BLaER1 treated with 17β-estradiol and CSF1 and Interleukin-3, amounts not matched to agents 10 nM and 100 nM (cell line): ENCODE measurements around the gene ACOX2.

Source experiments
- H3K27ac ChIP-seq, 11 experiments: shearing (Covaris generic); formaldehyde crosslinking; 2 replicates each; pipeline ENCODE4 v1.8.1; 2022
- H3K27me3 ChIP-seq, 11 experiments: shearing (Covaris generic); formaldehyde crosslinking; 2 replicates each; pipeline ENCODE4 v1.8.1; 2022
- H3K36me3 ChIP-seq, 11 experiments: shearing (Covaris generic); formaldehyde crosslinking; 2 replicates each; pipeline ENCODE4 v1.8.1; 2022
- H3K4me1 ChIP-seq, 10 experiments: shearing (Covaris generic); formaldehyde crosslinking; 2 replicates each; pipeline ENCODE4 v1.8.1; 2022
- H3K4me2 ChIP-seq, 11 experiments: shearing (Covaris generic); formaldehyde crosslinking; 2 replicates each; pipeline ENCODE4 v1.8.1; 2022
- H3K4me3 ChIP-seq, 10 experiments: shearing (Covaris generic); formaldehyde crosslinking; 2 replicates each; pipeline ENCODE4 v1.8.1; 2022
- H3K9ac ChIP-seq, 11 experiments: shearing (Covaris generic); formaldehyde crosslinking; 2 replicates each; pipeline ENCODE4 v1.8.1; 2022
- H3K9me3 ChIP-seq, 11 experiments: shearing (Covaris generic); formaldehyde crosslinking; replicated peaks in 1 of 11; 2 replicates each; pipeline ENCODE4 v1.8.1; 2022
- H4K20me1 ChIP-seq, 11 experiments: shearing (Covaris generic); formaldehyde crosslinking; 2 replicates each; pipeline ENCODE4 v1.8.1; 2022
- Cebpa-rat ChIP-seq, 11 experiments: shearing (Covaris generic); IDR thresholded peaks; 2 replicates each; pipeline ENCODE4 v1.8.1; 2022

Gene ACOX2

DNA sequence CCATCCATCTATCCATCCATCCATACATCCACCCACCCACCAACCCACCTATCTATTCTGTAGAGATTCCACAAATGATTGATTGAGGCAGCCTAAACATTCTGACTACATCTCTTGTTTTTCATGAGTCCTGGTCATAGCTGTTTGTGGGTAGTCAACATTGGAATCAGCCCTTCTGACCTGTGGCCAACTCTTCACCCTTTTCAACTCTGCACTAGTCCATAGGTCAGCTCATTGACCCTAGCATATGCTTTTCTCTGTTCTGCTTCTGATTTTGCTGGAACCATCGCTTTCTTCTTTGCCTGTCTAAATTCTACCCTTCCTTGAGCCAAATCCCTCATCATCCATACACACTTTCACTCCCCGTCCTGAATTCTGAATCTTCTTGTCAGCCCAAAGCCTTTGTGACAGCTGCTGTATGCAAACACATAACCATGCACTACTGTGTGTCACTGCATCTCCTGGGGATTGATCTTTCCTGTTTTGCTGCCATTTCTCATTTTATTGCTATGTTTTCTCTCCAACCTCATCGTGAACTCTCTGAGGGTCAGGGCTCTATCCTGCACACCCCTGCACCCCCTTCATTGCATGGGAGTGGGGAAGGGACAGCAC, 61.9 kb downstream of the ACOX2 start:
- Histone ChIP-seq H3K4me2 (peak overlapping the region; percentile 62 to 85 (median 82)), H3K27me3 (no peaks in the 10 kb centered on the region)
- TF ChIP-seq Cebpa-rat (IDR thresholded peaks at IDR 0.05): no peak

DNA sequence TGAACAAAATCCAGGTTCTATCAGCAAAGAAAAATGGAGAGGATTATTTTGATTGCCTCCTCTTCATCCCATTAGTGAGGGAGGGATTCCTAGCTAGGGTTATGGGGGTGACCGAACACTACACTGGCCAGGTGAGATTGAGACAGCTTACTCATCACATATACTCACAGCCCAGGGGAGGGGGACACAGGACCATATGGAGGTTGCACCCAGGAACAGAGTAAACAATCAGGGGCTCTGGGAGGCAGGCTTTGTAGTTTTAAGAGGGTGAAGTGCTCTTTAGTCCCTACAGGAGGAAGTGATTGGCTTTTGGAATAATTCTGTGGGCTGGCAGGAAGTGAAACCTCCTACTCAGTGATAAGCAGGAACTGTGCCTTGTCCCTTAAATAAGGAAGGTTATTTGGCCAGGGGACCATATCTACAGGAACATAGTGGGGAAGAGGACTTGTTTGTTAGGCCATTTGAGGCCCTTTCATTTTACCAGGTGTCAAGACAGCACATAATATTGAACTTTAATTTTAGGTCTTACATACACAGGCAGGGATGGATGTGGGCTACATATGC, 62.6 kb downstream of the ACOX2 start:
- Histone ChIP-seq H3K9ac (peak overlapping the region in 4 of 11 experiments; percentile 2 to 33 (median 24); a peak in 4 of 22 replicates), H3K27ac (peak overlapping the region in 9 of 11 experiments; percentile 3 to 93 (median 72); a peak in 16 of 22 replicates), H3K4me1 (peaks cover 22 to 97% (median 66%) of the 10 kb centered on the region in 10 experiments), H3K4me3 (0 out of 20 replicates have a peak overlapping the region, but pooled peaks of 2 of the 10 experiments have one; percentile 5 to 17), H3K9me3 (peaks cover 0 to 6% (median 4%) of the 10 kb centered on the region in 11 experiments; a peak in 10 of 22 replicates), H3K4me2 (peak overlapping the region; percentile 62 to 85 (median 82)), H4K20me1 (no peaks in the 10 kb centered on the region), H3K36me3 (no peaks in the 10 kb centered on the region), H3K27me3 (no peaks in the 10 kb centered on the region)
- no peak for TF ChIP-seq Cebpa-rat (IDR thresholded peaks at IDR 0.05)

More for the DNA sequence above, 61.9 kb downstream of the ACOX2 start:
- no peaks in the 10 kb centered on the region for H4K20me1 ChIP-seq
- no peaks in the 10 kb centered on the region for H3K36me3 ChIP-seq
- H3K4me1 ChIP-seq: peaks cover 22 to 100% (median 62%) of the 10 kb centered on the region in 10 experiments
- H3K4me3 ChIP-seq: no peak overlapping the region
- H3K9ac ChIP-seq: peak overlapping the region in 5 of 11 experiments; percentile 2 to 33 (median 4); a peak in 5 of 22 replicates
- peaks cover 0 to 13% (median 10%) of the 10 kb centered on the region in 11 experiments; a peak in 16 of 22 replicates for H3K9me3 ChIP-seq
- peak overlapping the region in 9 of 11 experiments; percentile 3 to 93 (median 72); a peak in 17 of 22 replicates for H3K27ac ChIP-seq

GRCh38 chr3:58473275-58473674, 63.7 kb downstream of the ACOX2 start:
- Histone ChIP-seq H3K9me3 (no peaks in the 10 kb centered on the region), H3K4me3 (no peak overlapping the region), H3K9ac (no peak overlapping the region), H4K20me1 (no peaks in the 10 kb centered on the region), H3K4me1 (peaks cover 22 to 94% (median 60%) of the 10 kb centered on the region in 10 experiments), H3K36me3 (no peaks in the 10 kb centered on the region), H3K4me2 (peak overlapping the region in 5 of 11 experiments; percentile 75 to 84 (median 82); a peak in 8 of 22 replicates), H3K27me3 (no peaks in the 10 kb centered on the region), H3K27ac (peak overlapping the region in 5 of 11 experiments; percentile 72 to 93 (median 85); a peak in 8 of 22 replicates)
- no peak for TF ChIP-seq Cebpa-rat (IDR thresholded peaks at IDR 0.05)

- Histone ChIP-seq H3K27ac (peak overlapping the region; percentile 22 to 93 (median 70); a peak in 19 of 22 replicates), H3K4me1 (peaks cover 22 to 79% (median 54%) of the 10 kb centered on the region in 10 experiments), H3K4me2 (peak overlapping the region in 10 of 11 experiments; percentile 7 to 84 (median 70); a peak in 18 of 22 replicates), H3K9me3 (no peaks in the 10 kb centered on the region), H3K4me3 (no peak overlapping the region; a peak in 1 of 20 replicates), H3K36me3 (no peaks in the 10 kb centered on the region), H3K27me3 (no peaks in the 10 kb centered on the region), H4K20me1 (no peaks in the 10 kb centered on the region), H3K9ac (peak overlapping the region in 9 of 11 experiments; percentile 9 to 72 (median 47); a peak in 12 of 22 replicates)
- peak; percentile 68 to 95 (median 84); a peak in 21 of 22 replicates for TF ChIP-seq Cebpa-rat (IDR thresholded peaks at IDR 0.05)
Measured at GRCh38 chr3:58471025-58471887, 65.7 kb downstream of the ACOX2 start.

DNA sequence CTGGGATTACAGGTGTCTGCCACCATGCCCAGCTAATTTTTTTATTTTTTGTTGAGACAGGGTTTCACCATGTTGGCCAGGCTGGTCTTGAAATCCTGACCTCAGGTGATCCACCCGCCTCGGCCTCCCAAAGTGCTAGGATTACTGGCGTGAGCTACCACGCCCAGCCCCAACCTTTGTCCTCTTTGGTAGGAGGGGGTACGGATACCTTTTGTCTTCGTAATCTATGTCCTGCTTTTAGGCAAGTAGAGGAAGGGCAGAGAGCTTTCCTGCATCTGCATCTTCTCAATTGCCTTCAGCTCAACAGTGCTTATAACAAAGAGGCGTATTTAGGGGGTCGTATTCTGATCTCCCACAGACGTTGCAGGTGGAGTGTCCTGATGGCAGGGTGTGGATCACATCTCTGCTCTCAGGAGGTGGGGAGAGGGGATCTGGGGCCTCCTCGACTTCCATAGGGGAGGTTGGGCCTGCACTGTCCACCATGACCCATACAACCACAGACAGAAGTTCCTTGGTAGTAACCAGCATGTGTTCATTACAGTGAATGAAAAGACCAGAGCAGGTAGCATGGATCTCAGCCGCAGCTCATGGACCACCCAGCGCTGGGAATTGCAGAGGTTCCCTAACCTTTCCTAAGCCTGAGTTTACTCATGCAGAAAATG, 66.5 kb downstream of the ACOX2 start:
- peak overlapping the region in 8 of 11 experiments; percentile 28 to 84 (median 78); a peak in 15 of 22 replicates for H3K4me2 ChIP-seq
- TF ChIP-seq Cebpa-rat (IDR thresholded peaks at IDR 0.05): no peak

DNA sequence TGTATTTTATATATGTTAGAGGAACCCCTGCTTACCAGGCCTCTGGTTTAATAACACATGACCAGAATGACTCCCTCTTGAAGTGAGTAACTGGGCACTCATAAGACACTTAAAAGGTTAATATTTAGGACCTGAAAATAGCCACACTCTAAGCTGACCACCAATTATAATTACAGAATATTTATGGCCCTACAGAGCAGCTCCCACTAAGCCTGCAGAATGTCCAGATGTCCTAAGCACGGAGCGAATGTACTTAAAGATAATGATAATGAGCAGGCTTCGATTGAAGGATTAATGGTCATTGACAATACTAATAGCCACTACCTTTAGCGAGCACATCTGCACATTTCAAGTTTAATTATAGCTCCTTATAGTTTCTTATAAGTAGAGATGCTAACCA, 67.9 kb downstream of the ACOX2 start:
- peaks cover under 1 to 58% (median 33%) of the 10 kb centered on the region in 10 experiments; a peak in 18 of 20 replicates for H3K4me1 ChIP-seq
- no peak overlapping the region for H3K9ac ChIP-seq
- no peaks in the 10 kb centered on the region for H4K20me1 ChIP-seq
- H3K27me3 ChIP-seq: no peaks in the 10 kb centered on the region
- no peaks in the 10 kb centered on the region for H3K9me3 ChIP-seq
- no peaks in the 10 kb centered on the region for H3K36me3 ChIP-seq
- TF ChIP-seq Cebpa-rat (IDR thresholded peaks at IDR 0.05): no peak
- no peak overlapping the region for H3K4me2 ChIP-seq
- no peak overlapping the region for H3K4me3 ChIP-seq
- no peak overlapping the region for H3K27ac ChIP-seq

More for the DNA sequence above, 66.5 kb downstream of the ACOX2 start:
- Histone ChIP-seq H3K27me3 (no peaks in the 10 kb centered on the region), H3K4me3 (no peak overlapping the region), H3K9me3 (no peaks in the 10 kb centered on the region), H4K20me1 (no peaks in the 10 kb centered on the region), H3K9ac (peak overlapping the region in 6 of 11 experiments; percentile 9 to 72 (median 58); a peak in 10 of 22 replicates), H3K4me1 (peaks cover 14 to 71% (median 47%) of the 10 kb centered on the region in 10 experiments), H3K27ac (peak overlapping the region in 10 of 11 experiments; percentile 22 to 93 (median 71); a peak in 18 of 22 replicates), H3K36me3 (no peaks in the 10 kb centered on the region)

DNA sequence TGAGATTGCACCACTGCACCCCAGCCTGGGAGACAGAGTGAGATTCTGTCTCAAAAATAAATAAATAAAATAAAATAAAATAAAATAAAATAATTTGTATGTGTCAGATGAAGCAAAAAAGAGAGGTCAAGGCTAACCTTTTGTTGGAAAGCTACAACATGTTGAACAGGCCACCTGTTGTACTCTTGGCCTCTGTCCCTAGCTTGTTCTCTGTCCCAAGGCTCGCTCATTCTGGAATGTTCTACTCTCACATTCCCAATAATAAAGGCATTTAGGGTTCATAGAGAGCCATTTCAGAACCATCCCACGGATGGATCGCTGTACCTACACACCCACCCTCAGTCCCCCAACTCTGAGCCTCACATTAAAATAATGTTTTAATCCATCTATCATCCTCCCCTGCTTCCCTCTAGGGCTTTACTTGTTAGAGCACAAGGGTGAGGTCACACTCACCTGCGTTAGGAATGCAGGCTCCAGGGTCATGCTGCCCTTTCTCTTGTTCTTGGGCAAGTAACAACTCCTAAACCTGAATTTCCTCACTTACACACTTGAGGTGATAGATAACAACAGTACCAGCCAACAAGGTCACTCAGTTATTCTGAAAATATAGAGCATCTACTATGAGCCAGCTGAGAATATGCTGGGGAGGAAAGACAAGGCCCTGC, 70.0 kb downstream of the ACOX2 start:
- TF ChIP-seq Cebpa-rat (IDR thresholded peaks at IDR 0.05): no peak
- H3K27me3 ChIP-seq: no peaks in the 10 kb centered on the region
- no peaks in the 10 kb centered on the region for H4K20me1 ChIP-seq
- no peak overlapping the region for H3K27ac ChIP-seq
- no peak overlapping the region for H3K4me2 ChIP-seq
- H3K36me3 ChIP-seq: no peaks in the 10 kb centered on the region
- peaks cover 14 to 52% (median 33%) of the 10 kb centered on the region in 10 experiments for H3K4me1 ChIP-seq
- H3K9ac ChIP-seq: no peak overlapping the region
- H3K9me3 ChIP-seq: no peaks in the 10 kb centered on the region
- H3K4me3 ChIP-seq: no peak overlapping the region

GRCh38 chr3:58464866-58465265, 72.1 kb downstream of the ACOX2 start:
- TF ChIP-seq Cebpa-rat (IDR thresholded peaks at IDR 0.05): no peak
- H3K9ac ChIP-seq: no peak overlapping the region
- H4K20me1 ChIP-seq: no peaks in the 10 kb centered on the region
- no peak overlapping the region for H3K4me2 ChIP-seq
- H3K27me3 ChIP-seq: no peaks in the 10 kb centered on the region
- H3K9me3 ChIP-seq: no peaks in the 10 kb centered on the region
- no peaks in the 10 kb centered on the region for H3K36me3 ChIP-seq
- H3K4me1 ChIP-seq: peaks cover 12 to 30% (median 15%) of the 10 kb centered on the region in 10 experiments; a peak in 19 of 20 replicates
- no peak overlapping the region for H3K27ac ChIP-seq
- H3K4me3 ChIP-seq: no peak overlapping the region
